HCT116 (cell line): ENCODE results near the gene NEMP1. TPM values are rescaled to one million over a fixed set of nuclear protein-coding genes. Genes with fewer than 3 reads are reported as not detected.

Experiments
- ATAC-seq: fragments of 200-7000 bp; cut with Tn5 transposase; 2 replicates; pipeline ENCODE4 v1.9.1; 2020; ENCODE audit warnings: mild to moderate bottlenecking, moderate library complexity
- BruUV-seq: library from RNA; stranded (reverse); fragments of 400-500 nt; replicated peaks from 2 replicates; lab custom pipeline; 2021; lab: Mats Ljungman, UMichigan
- CTCF ChIA-PET: fragments of 300-600 bp; sonication (Branson Sonifier 250); formaldehyde crosslinking; loops from one replicate; lab custom pipeline; 2021; ENCODE audit warnings: antibody characterized with exemption; lab: Charles Lee
- POLR2A ChIA-PET: fragments of 300-600, 350-600 bp; sonication (Branson Sonifier 250); formaldehyde crosslinking; loops from one replicate; lab custom pipeline; 2021; ENCODE audit warnings: antibody characterized with exemption; lab: Charles Lee
- RAD21 ChIA-PET, 2 experiments: fragments of 300-600 bp; sonication (Branson Sonifier 250); formaldehyde crosslinking; loops; one replicate each; lab custom pipeline; 2023; ENCODE audit warnings: low total read pairs in 2 of 2; ENCODE audit not compliant: uncharacterized antibody in 2 of 2, unreplicated experiment in 2 of 2, low non-redundant PET in 1 of 2; lab: Charles Lee
- DNase-seq: peaks from one replicate; pipeline ENCODE4 v3.0.0-alpha.2; 2010; ENCODE audit warnings: low read depth, low spot score
- H2AFZ ChIP-seq: fragments of 200-600 bp; shearing (Covaris generic), sonication (generic); 2 replicates; pipeline ENCODE4 v1.6.1; 2017; ENCODE audit warnings: low read depth, mixed run types, mixed read lengths, antibody characterized with exemption, low read length; ENCODE audit not compliant: poor library complexity, severe bottlenecking
- H3K27ac ChIP-seq: 2 replicates; pipeline ENCODE4 v1.5.1; 2012; ENCODE audit warnings: low read depth, low read length
- H3K27me3 ChIP-seq: fragments of 200-600 bp; sonication (generic); 2 replicates; pipeline ENCODE4 v1.6.1; 2016; ENCODE audit warnings: mixed run types, low read length, mixed read lengths; ENCODE audit not compliant: insufficient read depth
- H3K36me3 ChIP-seq, 2 experiments: fragments of 200-500 bp in 1 of 2; fragments of 200-600 bp in 1 of 2; sonication (Bioruptor generic) in 1 of 2; sonication (generic) in 1 of 2; 2 replicates each; pipeline versions ENCODE4 v1.5.1 to v1.6.1; 2014 to 2016; ENCODE audit warnings: low read length in 2 of 2, inconsistent platforms in 1 of 2, mixed read lengths in 1 of 2, mixed run types in 1 of 2; ENCODE audit not compliant: insufficient read depth in 2 of 2, control insufficient read depth in 1 of 2
- H3K4me1 ChIP-seq, 2 experiments: fragments of 200-600 bp in 1 of 2; sonication (generic) in 1 of 2; 2 replicates each; pipeline versions ENCODE4 v1.5.1 to v1.6.1; 2012 to 2017; ENCODE audit warnings: low read length in 2 of 2, inconsistent platforms in 1 of 2, mild to moderate bottlenecking in 1 of 2, mixed read lengths in 1 of 2, mixed run types in 1 of 2, moderate library complexity in 1 of 2; ENCODE audit not compliant: insufficient read depth in 2 of 2, control insufficient read depth in 1 of 2
- H3K4me2 ChIP-seq: fragments of 200-600 bp; sonication (generic); 2 replicates; pipeline ENCODE4 v1.6.1; 2017; ENCODE audit warnings: mixed run types, low read length, mixed read lengths
- H3K4me3 ChIP-seq, 2 experiments: fragments of 200-600 bp in 1 of 2; sonication (generic) in 1 of 2; replicated peaks in 1 of 2; 2 replicates each; pipeline ENCODE4 v1.5.1; 2011 to 2016; ENCODE audit warnings: low read length in 2 of 2, control low read depth in 1 of 2, low read depth in 1 of 2, mild to moderate bottlenecking in 1 of 2, mixed read lengths in 1 of 2, mixed run types in 1 of 2
- H3K79me2 ChIP-seq: fragments of 200-600 bp; sonication (generic); 2 replicates; pipeline ENCODE4 v1.6.1; 2017; ENCODE audit warnings: mild to moderate bottlenecking, mixed run types, low read length, moderate library complexity, mixed read lengths; ENCODE audit not compliant: insufficient read depth
- H3K9ac ChIP-seq: fragments of 200-600 bp; sonication (generic); 2 replicates; pipeline ENCODE4 v1.6.1; 2016; ENCODE audit warnings: low read length, mixed read lengths
- H3K9me2 ChIP-seq: fragments of 200-600 bp; sonication (generic), shearing (Covaris generic); 2 replicates; pipeline ENCODE4 v1.6.1; 2017; ENCODE audit warnings: mixed run types, mild to moderate bottlenecking, moderate library complexity; ENCODE audit not compliant: insufficient read depth
- H3K9me3 ChIP-seq, 2 experiments: fragments of 200-500 bp in 1 of 2; fragments of 200-600 bp in 1 of 2; sonication (Bioruptor generic) in 1 of 2; sonication (generic) in 1 of 2; 2 replicates each; pipeline ENCODE4 v1.6.1; 2014 to 2017; ENCODE audit warnings: low read length in 2 of 2, mixed read lengths in 2 of 2, inconsistent platforms in 1 of 2, low read depth in 1 of 2, mild to moderate bottlenecking in 1 of 2, mixed run types in 1 of 2, moderate library complexity in 1 of 2; ENCODE audit not compliant: control insufficient read depth in 1 of 2, insufficient read depth in 1 of 2
- H4K20me1 ChIP-seq: fragments of 200-600 bp; sonication (generic), shearing (Covaris generic); 2 replicates; pipeline ENCODE4 v1.6.1; 2017; ENCODE audit warnings: mixed run types, mild to moderate bottlenecking, moderate library complexity; ENCODE audit not compliant: insufficient read depth
- CBX3 ChIP-seq: IDR thresholded peaks from 2 replicates; pipeline ENCODE4 v1.6.1; 2012; ENCODE audit warnings: low read depth
- EGR1 ChIP-seq: IDR thresholded peaks from 2 replicates; pipeline ENCODE4 v1.6.1; 2012; ENCODE audit warnings: low read depth
- EZH2 ChIP-seq: fragments of 200-600 bp; sonication (generic); IDR thresholded peaks from 2 replicates; pipeline ENCODE4 v1.6.1; 2017; ENCODE audit warnings: antibody characterized with exemption, mixed run types
- MAX ChIP-seq: IDR thresholded peaks from 2 replicates; pipeline ENCODE4 v1.6.1; 2012
- RAD21 ChIP-seq: IDR thresholded peaks from 2 replicates; pipeline ENCODE4 v1.6.1; 2012; ENCODE audit warnings: low read depth, mild to moderate bottlenecking
- SIN3A ChIP-seq: IDR thresholded peaks from 2 replicates; pipeline ENCODE4 v1.6.1; 2012; ENCODE audit warnings: low read depth
- SRF ChIP-seq: IDR thresholded peaks from 2 replicates; pipeline ENCODE4 v1.6.1; 2012; ENCODE audit warnings: low read depth
- TCF7L2 ChIP-seq: IDR thresholded peaks from 2 replicates; pipeline ENCODE4 v1.7.0; 2011; ENCODE audit warnings: borderline replicate concordance, inconsistent platforms; ENCODE audit not compliant: insufficient read depth, insufficient read length; ENCODE audit errors: extremely low read depth
- YY1 ChIP-seq: IDR thresholded peaks from 2 replicates; pipeline ENCODE4 v1.6.1; 2011; ENCODE audit warnings: low read length, low read depth, moderate library complexity, mild to moderate bottlenecking; ENCODE audit not compliant: insufficient replicate concordance; ENCODE audit errors: extremely low read depth
- ZBTB33 ChIP-seq: IDR thresholded peaks from 2 replicates; pipeline ENCODE4 v1.6.1; 2011; ENCODE audit warnings: mild to moderate bottlenecking, low read length, moderate library complexity; ENCODE audit not compliant: insufficient replicate concordance; ENCODE audit errors: extremely low read depth
- intact Hi-C: fragments of 100-400 bp; cut with micrococcal nuclease; formaldehyde crosslinking; loops from 2 replicates; pipeline ENCODE4 v1.10.0; 2022
- total RNA-seq: library from RNA; stranded (reverse); gene quantifications from one replicate; pipeline ENCODE4 v1.2.1, GENCODE V29; 2021; ENCODE audit not compliant: unreplicated experiment

Gene NEMP1
- total RNA-seq, 1 experiment from 2014 or later = 35.2 TPM

GRCh38 chr12:57040750-57041149 is 37.8 kb downstream of the NEMP1 start (continued):
- TF ChIP-seq EGR1 (no peak), RAD21 (no peak), TCF7L2 (no peak)

- POLR2A ChIA-PET = interaction anchor here (1.4 kb wide), 1 partner anchor 8 kb away, joined by 3 read pairs; no protein-coding TSS in a partner anchor
- RAD21 ChIA-PET = no interaction called here
- peaks cover 20% of the 10 kb centered on the region; the same call in 1 of the 2 replicates for H3K27me3 ChIP-seq
- no peaks in the 10 kb centered on the region for H4K20me1 ChIP-seq
- H3K9me3 ChIP-seq = no peaks in the 10 kb centered on the region
- H3K4me3 ChIP-seq = no peak overlapping the region
- DNase-seq = no peak
- no peak overlapping the region for H3K9ac ChIP-seq
- intact Hi-C loops = no loop called here
- no TSS peak for BruUV-seq
- H2AFZ ChIP-seq = no peak overlapping the region
- H3K9me2 ChIP-seq = no peaks in the 10 kb centered on the region
- CTCF ChIA-PET = interaction anchor here (1.0 to 1.9 kb wide), 3 partner anchors 9 to 143 kb away, joined by 3 to 4 read pairs (median 3); partner anchors contain the start of gene MYO1A
- H3K79me2 ChIP-seq = no peaks in the 10 kb centered on the region
- H3K36me3 ChIP-seq = no peaks in the 10 kb centered on the region
- no peak for ATAC-seq
- H3K4me2 ChIP-seq = no peak overlapping the region
- no peak for TF ChIP-seq EZH2
- no peak for TF ChIP-seq SIN3A
- TF ChIP-seq SRF = no peak
- TF ChIP-seq CBX3 = no peak
- TF ChIP-seq YY1 = no peak
- TF ChIP-seq ZBTB33 = no peak
- no peak for TF ChIP-seq MAX
- no peak for TF ChIP-seq EGR1
- H3K27ac ChIP-seq = no peak overlapping the region
- no peaks in the 10 kb centered on the region for H3K4me1 ChIP-seq
Observed at GRCh38 chr12:57040211-57040610, 38.4 kb downstream of the NEMP1 start.
